HCT116 (cell line): ENCODE results near the gene RC3H1. TPM values are rescaled to one million over a fixed set of nuclear protein-coding genes. Genes with fewer than 3 reads are reported as not detected.

Source experiments
- ATAC-seq: fragments of 200-7000 bp; cut with Tn5 transposase; 2 replicates; pipeline ENCODE4 v1.9.1; 2020; ENCODE audit warnings: mild to moderate bottlenecking, moderate library complexity
- BruUV-seq: library from RNA; stranded (reverse); fragments of 400-500 nt; replicated peaks from 2 replicates; lab custom pipeline; 2021; lab: Mats Ljungman, UMichigan
- CTCF ChIA-PET: fragments of 300-600 bp; sonication (Branson Sonifier 250); formaldehyde crosslinking; loops from one replicate; lab custom pipeline; 2021; ENCODE audit warnings: antibody characterized with exemption; lab: Charles Lee
- POLR2A ChIA-PET: fragments of 300-600, 350-600 bp; sonication (Branson Sonifier 250); formaldehyde crosslinking; loops from one replicate; lab custom pipeline; 2021; ENCODE audit warnings: antibody characterized with exemption; lab: Charles Lee
- RAD21 ChIA-PET, 2 experiments: fragments of 300-600 bp; sonication (Branson Sonifier 250); formaldehyde crosslinking; loops; one replicate each; lab custom pipeline; 2023; ENCODE audit warnings: low total read pairs in 2 of 2; ENCODE audit not compliant: uncharacterized antibody in 2 of 2, unreplicated experiment in 2 of 2, low non-redundant PET in 1 of 2; lab: Charles Lee
- DNase-seq: peaks from one replicate; pipeline ENCODE4 v3.0.0-alpha.2; 2010; ENCODE audit warnings: low read depth, low spot score
- H2AFZ ChIP-seq: fragments of 200-600 bp; shearing (Covaris generic), sonication (generic); 2 replicates; pipeline ENCODE4 v1.6.1; 2017; ENCODE audit warnings: low read depth, mixed run types, mixed read lengths, antibody characterized with exemption, low read length; ENCODE audit not compliant: poor library complexity, severe bottlenecking
- H3K27ac ChIP-seq: 2 replicates; pipeline ENCODE4 v1.5.1; 2012; ENCODE audit warnings: low read depth, low read length
- H3K27me3 ChIP-seq: fragments of 200-600 bp; sonication (generic); 2 replicates; pipeline ENCODE4 v1.6.1; 2016; ENCODE audit warnings: mixed run types, low read length, mixed read lengths; ENCODE audit not compliant: insufficient read depth
- H3K36me3 ChIP-seq, 2 experiments: fragments of 200-500 bp in 1 of 2; fragments of 200-600 bp in 1 of 2; sonication (Bioruptor generic) in 1 of 2; sonication (generic) in 1 of 2; 2 replicates each; pipeline versions ENCODE4 v1.5.1 to v1.6.1; 2014 to 2016; ENCODE audit warnings: low read length in 2 of 2, inconsistent platforms in 1 of 2, mixed read lengths in 1 of 2, mixed run types in 1 of 2; ENCODE audit not compliant: insufficient read depth in 2 of 2, control insufficient read depth in 1 of 2
- H3K4me1 ChIP-seq, 2 experiments: fragments of 200-600 bp in 1 of 2; sonication (generic) in 1 of 2; 2 replicates each; pipeline versions ENCODE4 v1.5.1 to v1.6.1; 2012 to 2017; ENCODE audit warnings: low read length in 2 of 2, inconsistent platforms in 1 of 2, mild to moderate bottlenecking in 1 of 2, mixed read lengths in 1 of 2, mixed run types in 1 of 2, moderate library complexity in 1 of 2; ENCODE audit not compliant: insufficient read depth in 2 of 2, control insufficient read depth in 1 of 2
- H3K4me2 ChIP-seq: fragments of 200-600 bp; sonication (generic); 2 replicates; pipeline ENCODE4 v1.6.1; 2017; ENCODE audit warnings: mixed run types, low read length, mixed read lengths
- H3K4me3 ChIP-seq, 2 experiments: fragments of 200-600 bp in 1 of 2; sonication (generic) in 1 of 2; replicated peaks in 1 of 2; 2 replicates each; pipeline ENCODE4 v1.5.1; 2011 to 2016; ENCODE audit warnings: low read length in 2 of 2, control low read depth in 1 of 2, low read depth in 1 of 2, mild to moderate bottlenecking in 1 of 2, mixed read lengths in 1 of 2, mixed run types in 1 of 2
- H3K79me2 ChIP-seq: fragments of 200-600 bp; sonication (generic); 2 replicates; pipeline ENCODE4 v1.6.1; 2017; ENCODE audit warnings: mild to moderate bottlenecking, mixed run types, low read length, moderate library complexity, mixed read lengths; ENCODE audit not compliant: insufficient read depth
- H3K9ac ChIP-seq: fragments of 200-600 bp; sonication (generic); 2 replicates; pipeline ENCODE4 v1.6.1; 2016; ENCODE audit warnings: low read length, mixed read lengths
- H3K9me2 ChIP-seq: fragments of 200-600 bp; sonication (generic), shearing (Covaris generic); 2 replicates; pipeline ENCODE4 v1.6.1; 2017; ENCODE audit warnings: mixed run types, mild to moderate bottlenecking, moderate library complexity; ENCODE audit not compliant: insufficient read depth
- H3K9me3 ChIP-seq, 2 experiments: fragments of 200-500 bp in 1 of 2; fragments of 200-600 bp in 1 of 2; sonication (Bioruptor generic) in 1 of 2; sonication (generic) in 1 of 2; 2 replicates each; pipeline ENCODE4 v1.6.1; 2014 to 2017; ENCODE audit warnings: low read length in 2 of 2, mixed read lengths in 2 of 2, inconsistent platforms in 1 of 2, low read depth in 1 of 2, mild to moderate bottlenecking in 1 of 2, mixed run types in 1 of 2, moderate library complexity in 1 of 2; ENCODE audit not compliant: control insufficient read depth in 1 of 2, insufficient read depth in 1 of 2
- H4K20me1 ChIP-seq: fragments of 200-600 bp; sonication (generic), shearing (Covaris generic); 2 replicates; pipeline ENCODE4 v1.6.1; 2017; ENCODE audit warnings: mixed run types, mild to moderate bottlenecking, moderate library complexity; ENCODE audit not compliant: insufficient read depth
- CBX3 ChIP-seq: IDR thresholded peaks from 2 replicates; pipeline ENCODE4 v1.6.1; 2012; ENCODE audit warnings: low read depth
- CEBPB ChIP-seq: IDR thresholded peaks from 2 replicates; pipeline ENCODE4 v1.6.1; 2012; ENCODE audit warnings: low read depth
- EGR1 ChIP-seq: IDR thresholded peaks from 2 replicates; pipeline ENCODE4 v1.6.1; 2012; ENCODE audit warnings: low read depth
- ELF1 ChIP-seq: IDR thresholded peaks from 2 replicates; pipeline ENCODE4 v1.6.1; 2012; ENCODE audit warnings: low read depth, borderline replicate concordance
- FOSL1 ChIP-seq: IDR thresholded peaks from 2 replicates; pipeline ENCODE4 v1.6.1; 2012; ENCODE audit warnings: low read depth
- POLR2A ChIP-seq: IDR thresholded peaks from 2 replicates; pipeline ENCODE4 v1.7.0; 2011; ENCODE audit warnings: borderline replicate concordance; ENCODE audit not compliant: insufficient read depth, insufficient read length; ENCODE audit errors: extremely low read depth
- POLR2AphosphoS5 ChIP-seq: IDR thresholded peaks from 2 replicates; pipeline ENCODE4 v1.6.1; 2011; ENCODE audit warnings: mild to moderate bottlenecking, low read depth, low read length, moderate library complexity
- REST ChIP-seq: IDR thresholded peaks from 2 replicates; pipeline ENCODE4 v1.6.1; 2012; ENCODE audit warnings: low read depth
- SP1 ChIP-seq: IDR thresholded peaks from 2 replicates; pipeline ENCODE4 v1.6.1; 2012; ENCODE audit warnings: low read depth
- SRF ChIP-seq: IDR thresholded peaks from 2 replicates; pipeline ENCODE4 v1.6.1; 2012; ENCODE audit warnings: low read depth
- TCF7L2 ChIP-seq: IDR thresholded peaks from 2 replicates; pipeline ENCODE4 v1.7.0; 2011; ENCODE audit warnings: borderline replicate concordance, inconsistent platforms; ENCODE audit not compliant: insufficient read depth, insufficient read length; ENCODE audit errors: extremely low read depth
- YY1 ChIP-seq: IDR thresholded peaks from 2 replicates; pipeline ENCODE4 v1.6.1; 2011; ENCODE audit warnings: low read length, low read depth, moderate library complexity, mild to moderate bottlenecking; ENCODE audit not compliant: insufficient replicate concordance; ENCODE audit errors: extremely low read depth
- ZBTB33 ChIP-seq: IDR thresholded peaks from 2 replicates; pipeline ENCODE4 v1.6.1; 2011; ENCODE audit warnings: mild to moderate bottlenecking, low read length, moderate library complexity; ENCODE audit not compliant: insufficient replicate concordance; ENCODE audit errors: extremely low read depth
- ZNF274 ChIP-seq: fragments of 200-500 bp; sonication (Bioruptor generic); IDR thresholded peaks from 2 replicates; pipeline ENCODE4 v1.6.1; 2014; ENCODE audit warnings: mild to moderate bottlenecking, low read depth, low read length, inconsistent platforms
- intact Hi-C: fragments of 100-400 bp; cut with micrococcal nuclease; formaldehyde crosslinking; loops from 2 replicates; pipeline ENCODE4 v1.10.0; 2022
- total RNA-seq: library from RNA; stranded (reverse); gene quantifications from one replicate; pipeline ENCODE4 v1.2.1, GENCODE V29; 2021; ENCODE audit not compliant: unreplicated experiment
- TF ChIP-seq, protein P1 (sequence below): IDR thresholded peaks from 2 replicates; pipeline ENCODE4 v1.6.1; 2012

Gene RC3H1
- total RNA-seq, 1 experiment from 2014 or later = 23.6 TPM

DNA sequence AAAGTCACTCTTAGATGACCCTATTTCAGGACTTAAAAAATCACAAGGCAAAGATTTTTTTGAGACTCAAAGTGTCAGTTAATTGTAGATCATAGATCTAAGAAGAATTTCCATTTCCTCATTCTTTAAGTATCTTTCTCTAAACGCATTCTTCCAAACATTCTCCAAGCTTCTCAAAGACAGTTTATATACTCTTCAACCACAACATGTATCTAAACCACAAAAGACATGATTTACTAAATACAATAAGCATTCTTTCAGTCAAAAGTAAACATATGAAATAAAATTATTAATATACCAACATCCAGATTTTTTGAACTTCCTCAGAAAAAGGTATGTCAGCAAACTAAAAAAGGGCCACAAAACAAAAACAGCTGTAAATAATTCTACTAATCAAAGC, 24.4 kb downstream of the RC3H1 start:
- no peaks in the 10 kb centered on the region for H3K27me3 ChIP-seq
- no TSS peak for BruUV-seq
- ATAC-seq = no peak
- H3K9me3 ChIP-seq = no peaks in the 10 kb centered on the region
- H2AFZ ChIP-seq = no peak overlapping the region
- intact Hi-C loops = no loop called here
- TF ChIP-seq ZNF274 (no peak), REST (no peak), FOSL1 (no peak), ELF1 (no peak), CBX3 (no peak), SRF (no peak), TCF7L2 (no peak), EGR1 (no peak), ZBTB33 (no peak), CEBPB (no peak), YY1 (no peak), SP1 (no peak), POLR2A (no peak), POLR2AphosphoS5 (no peak)
- TF ChIP-seq, protein P1, sequence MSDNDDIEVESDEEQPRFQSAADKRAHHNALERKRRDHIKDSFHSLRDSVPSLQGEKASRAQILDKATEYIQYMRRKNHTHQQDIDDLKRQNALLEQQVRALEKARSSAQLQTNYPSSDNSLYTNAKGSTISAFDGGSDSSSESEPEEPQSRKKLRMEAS = no peak
- H3K36me3 ChIP-seq = peaks cover 0 to 1% of the 10 kb centered on the region in 2 experiments; a peak in 3 of 4 replicates
- peaks cover 79% of the 10 kb centered on the region for H3K79me2 ChIP-seq
- ChIA-PET CTCF (no interaction called here), POLR2A (no interaction called here), RAD21 (no interaction called here)
- no peaks in the 10 kb centered on the region for H3K9me2 ChIP-seq
- H3K9ac ChIP-seq = no peak overlapping the region
- H3K4me2 ChIP-seq = no peak overlapping the region
- H3K4me3 ChIP-seq = no peak overlapping the region
- H3K27ac ChIP-seq = no peak overlapping the region
- no peak for DNase-seq
- no peaks in the 10 kb centered on the region for H4K20me1 ChIP-seq
- no peaks in the 10 kb centered on the region for H3K4me1 ChIP-seq
